GM10248 (cell line): Measurements from ENCODE around the gene FOXA1.

ENCODE experiments used
- CTCF ChIA-PET: fragments of 300-600 bp; sonication (Branson Sonifier 250); formaldehyde crosslinking; extraction: SDS; loops from one replicate; lab custom pipeline; 2021; ENCODE audit warnings: antibody characterized with exemption; lab: Yijun Ruan, JAX
- POLR2A ChIA-PET: fragments of 350-650 bp; sonication (Branson Sonifier 250); formaldehyde crosslinking; extraction: SDS; loops from one replicate; lab custom pipeline; 2020; ENCODE audit warnings: antibody characterized with exemption; lab: Yijun Ruan, JAX
- DNase-seq: peaks from one replicate; pipeline ENCODE4 v3.0.0; 2012; ENCODE audit errors: extremely low spot score
- TF ChIP-seq, protein P1 (sequence below): IDR thresholded peaks from 2 replicates; pipeline ENCODE4 v1.5.1; 2012; ENCODE audit warnings: mild to moderate bottlenecking, low read depth; ENCODE audit errors: extremely low read depth, missing control alignments, control extremely low read depth

Gene FOXA1

GRCh38 chr14:37595809-37596621 lies 966 bp upstream of the FOXA1 start:
- ChIA-PET CTCF (no interaction called here), POLR2A (no interaction called here)
- TF ChIP-seq, protein P1, sequence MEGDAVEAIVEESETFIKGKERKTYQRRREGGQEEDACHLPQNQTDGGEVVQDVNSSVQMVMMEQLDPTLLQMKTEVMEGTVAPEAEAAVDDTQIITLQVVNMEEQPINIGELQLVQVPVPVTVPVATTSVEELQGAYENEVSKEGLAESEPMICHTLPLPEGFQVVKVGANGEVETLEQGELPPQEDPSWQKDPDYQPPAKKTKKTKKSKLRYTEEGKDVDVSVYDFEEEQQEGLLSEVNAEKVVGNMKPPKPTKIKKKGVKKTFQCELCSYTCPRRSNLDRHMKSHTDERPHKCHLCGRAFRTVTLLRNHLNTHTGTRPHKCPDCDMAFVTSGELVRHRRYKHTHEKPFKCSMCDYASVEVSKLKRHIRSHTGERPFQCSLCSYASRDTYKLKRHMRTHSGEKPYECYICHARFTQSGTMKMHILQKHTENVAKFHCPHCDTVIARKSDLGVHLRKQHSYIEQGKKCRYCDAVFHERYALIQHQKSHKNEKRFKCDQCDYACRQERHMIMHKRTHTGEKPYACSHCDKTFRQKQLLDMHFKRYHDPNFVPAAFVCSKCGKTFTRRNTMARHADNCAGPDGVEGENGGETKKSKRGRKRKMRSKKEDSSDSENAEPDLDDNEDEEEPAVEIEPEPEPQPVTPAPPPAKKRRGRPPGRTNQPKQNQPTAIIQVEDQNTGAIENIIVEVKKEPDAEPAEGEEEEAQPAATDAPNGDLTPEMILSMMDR = no peak
- DNase-seq = no peak

DNA sequence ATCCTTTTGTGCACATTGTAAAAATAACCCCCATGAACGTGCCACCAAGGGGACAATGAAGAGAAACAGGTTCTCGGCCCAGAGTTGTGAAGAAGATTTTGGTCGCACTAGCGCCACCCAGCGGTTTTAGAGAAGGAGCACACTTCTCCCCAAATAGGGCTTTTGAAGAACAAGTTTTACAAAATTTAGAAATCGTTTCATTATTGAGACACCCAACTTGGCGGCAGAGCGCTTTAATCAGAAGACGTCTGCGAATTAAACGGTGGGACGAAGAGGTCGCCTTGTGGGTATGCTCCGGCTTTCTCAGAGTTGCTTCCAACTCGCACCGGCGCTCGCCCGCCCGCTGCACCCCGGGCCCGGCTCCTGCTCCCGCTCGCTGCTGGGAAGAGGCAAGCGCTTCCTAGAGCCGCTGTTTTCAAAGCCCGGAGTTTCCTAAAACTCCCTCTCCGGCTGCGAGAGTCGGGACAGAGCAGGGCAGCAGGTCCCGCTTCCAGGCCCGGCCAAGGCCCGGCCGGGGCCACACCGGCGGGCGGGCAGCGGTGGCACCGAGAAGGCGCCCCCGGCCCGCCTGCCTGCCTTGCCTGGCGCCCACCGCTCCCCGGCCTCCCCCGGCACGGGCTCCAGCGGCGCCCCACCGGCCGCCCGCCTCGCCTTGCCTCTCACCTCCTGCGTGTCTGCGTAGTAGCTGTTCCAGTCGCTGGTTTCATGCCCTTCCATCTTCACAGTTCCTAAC lies 645 bp downstream of the FOXA1 start:
- DNase-seq = no peak
- TF ChIP-seq, protein P1 = no peak
- POLR2A ChIA-PET = no interaction called here
- CTCF ChIA-PET = no interaction called here

DNA sequence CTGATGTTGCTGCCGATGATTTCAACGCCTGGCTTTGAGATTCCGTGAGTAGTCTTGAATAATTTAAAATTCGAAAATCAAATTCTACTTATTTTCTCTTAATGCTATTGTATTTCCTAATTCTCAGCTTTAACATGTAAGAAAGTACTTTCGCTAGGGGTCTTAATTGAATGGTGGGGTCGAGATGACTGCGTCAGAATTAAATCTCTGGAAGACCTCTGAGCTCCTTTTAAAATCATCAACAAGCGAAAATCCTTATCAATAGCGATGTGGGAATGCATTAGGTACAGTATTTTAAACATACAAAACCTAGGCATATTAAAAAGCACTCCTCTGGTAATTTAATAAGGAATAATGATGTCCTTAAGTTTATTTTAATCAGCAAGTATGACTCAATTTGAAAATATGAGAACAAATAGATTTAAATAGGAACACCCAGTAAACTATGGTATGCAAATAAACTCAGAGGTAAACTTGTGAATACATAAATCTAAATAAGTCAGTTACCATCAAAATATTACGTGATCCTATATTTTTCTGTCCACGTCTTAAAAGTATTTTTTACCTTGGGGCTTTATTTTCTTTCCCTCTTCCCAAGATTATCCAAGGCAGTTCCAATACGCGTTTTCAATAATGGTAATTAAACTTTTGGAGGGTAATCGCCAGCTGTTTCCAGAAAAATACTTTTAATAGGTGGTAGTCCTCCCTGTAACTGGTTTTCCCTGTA lies 1.4 kb downstream of the FOXA1 start:
- DNase-seq = no peak
- ChIA-PET CTCF (no interaction called here), POLR2A (no interaction called here)
- TF ChIP-seq, protein P1 = no peak

GRCh38 chr14:37592482-37593408 lies 2.3 kb downstream of the FOXA1 start:
- POLR2A ChIA-PET = no interaction called here
- CTCF ChIA-PET = no interaction called here
- TF ChIP-seq, protein P1 = no peak
- no peak for DNase-seq

GRCh38 chr14:37591941-37592481 lies 3.0 kb downstream of the FOXA1 start:
- POLR2A ChIA-PET = no interaction called here
- DNase-seq = no peak
- CTCF ChIA-PET = no interaction called here
- TF ChIP-seq, protein P1 = no peak
